GM19099 (cell line): Measurements from ENCODE around the gene ZMYND10.

ENCODE experiments used
- POLR2A ChIP-seq: IDR thresholded peaks from 3 replicates; pipeline ENCODE4 v1.6.1; 2011; ENCODE audit warnings: low read depth; ENCODE audit not compliant: insufficient read length; ENCODE audit errors: extremely low read depth

Gene ZMYND10

DNA sequence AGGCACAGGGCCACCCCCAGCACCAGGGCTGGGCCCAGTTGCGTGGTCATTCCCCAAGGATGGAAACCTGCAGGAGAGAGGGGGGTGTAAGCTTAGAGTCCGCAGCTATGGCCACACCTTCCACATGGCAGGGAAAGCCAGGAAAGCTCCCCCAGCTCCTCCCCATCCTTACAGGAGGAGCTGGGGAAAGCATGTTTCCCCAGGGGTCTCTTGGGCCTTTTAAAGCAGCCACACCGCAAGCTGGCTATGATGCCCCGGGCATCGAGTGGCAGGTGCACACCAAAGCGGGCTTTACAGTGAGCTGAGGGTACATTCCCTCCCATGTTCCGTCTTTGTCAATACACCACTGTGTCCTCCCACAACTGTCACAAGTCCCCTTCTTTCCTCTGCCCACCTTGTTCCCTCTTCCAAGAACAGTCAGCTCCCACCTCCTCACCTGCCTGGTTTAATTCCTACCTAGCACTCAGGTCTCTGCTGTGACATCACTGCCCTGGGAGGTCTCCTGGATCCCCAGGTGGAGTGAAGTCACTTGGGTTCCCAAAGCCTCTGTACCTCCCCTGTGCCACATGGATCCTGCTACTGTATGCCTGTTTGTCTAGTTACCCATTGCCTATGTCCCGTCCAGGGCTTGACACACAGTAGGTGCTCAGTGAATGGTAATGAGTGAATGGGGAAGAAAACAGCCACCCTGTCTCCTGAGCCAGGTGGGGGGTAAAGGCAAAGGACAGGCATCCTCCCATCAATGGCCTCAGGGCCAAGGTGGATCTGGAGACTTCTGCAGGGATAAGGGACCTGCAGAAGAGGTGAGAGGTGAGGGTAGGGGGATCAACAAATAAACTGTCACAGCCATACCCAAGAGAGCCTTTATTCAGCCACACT, 49.7 kb downstream of the ZMYND10 start:
- no peak for TF ChIP-seq POLR2A

DNA sequence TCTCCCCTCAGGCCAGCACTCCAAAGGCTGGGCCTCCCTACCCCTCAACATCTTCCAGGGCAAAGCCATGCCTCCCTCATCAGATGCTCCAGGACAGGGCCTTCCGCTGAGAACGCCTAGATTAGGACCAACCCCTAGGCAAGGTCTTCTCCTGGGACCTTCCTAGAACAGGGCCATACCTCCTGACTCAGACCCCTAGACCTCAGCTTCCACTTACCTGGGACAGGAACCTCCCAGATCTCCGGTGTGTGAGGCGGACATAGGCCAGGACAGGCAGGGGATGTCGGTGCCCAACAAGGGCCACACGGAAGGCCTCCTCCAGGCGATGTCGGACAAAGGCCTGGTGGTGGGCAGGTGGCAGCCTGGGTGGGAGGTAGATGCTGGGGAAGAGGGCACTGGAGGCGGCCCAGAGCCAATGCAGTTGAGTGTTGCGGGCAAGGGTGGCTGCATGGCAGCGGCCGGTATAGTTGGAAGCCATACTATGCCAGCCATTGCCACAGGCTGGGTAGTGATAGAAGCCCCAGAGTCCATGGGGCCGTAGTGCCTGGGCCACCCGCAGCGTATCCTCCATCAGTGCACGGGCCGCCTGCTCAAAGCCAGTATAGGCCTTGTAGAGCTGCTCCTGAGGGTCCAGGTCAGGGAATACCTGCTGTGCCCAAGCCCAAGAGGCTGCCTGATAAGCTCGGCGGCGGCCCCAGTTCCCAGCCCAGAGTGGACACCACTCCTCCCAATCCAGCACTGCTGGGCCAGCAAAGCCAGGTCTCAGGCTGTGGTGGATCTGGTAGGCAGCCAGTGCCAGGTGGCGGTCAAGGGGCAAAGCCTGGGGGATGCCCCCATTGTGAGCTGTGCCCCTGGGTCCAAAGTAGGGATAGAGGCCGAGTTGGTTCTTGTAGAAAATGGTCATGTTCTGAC, 50.8 kb downstream of the ZMYND10 start:
- no peak for TF ChIP-seq POLR2A

DNA sequence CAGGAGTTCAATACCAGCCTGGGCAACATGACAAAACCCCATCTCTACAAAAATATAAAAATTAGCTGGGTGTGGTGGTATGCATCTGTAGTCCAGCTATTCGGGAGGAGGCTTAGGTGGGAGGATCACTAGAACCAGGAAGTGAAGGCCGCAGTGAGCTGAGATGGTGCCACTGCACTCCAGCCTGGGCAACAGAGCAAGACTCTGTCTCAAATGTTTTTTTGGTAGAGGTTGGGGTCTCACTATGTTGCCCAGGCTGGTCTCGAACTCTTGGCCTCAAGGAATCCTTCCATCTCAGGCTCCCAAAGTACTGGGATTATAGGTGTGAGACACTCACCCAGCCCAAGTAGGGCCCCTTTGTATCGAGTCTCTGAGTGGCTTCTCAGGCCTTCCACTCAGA, 51.4 kb downstream of the ZMYND10 start:
- TF ChIP-seq POLR2A = no peak

DNA sequence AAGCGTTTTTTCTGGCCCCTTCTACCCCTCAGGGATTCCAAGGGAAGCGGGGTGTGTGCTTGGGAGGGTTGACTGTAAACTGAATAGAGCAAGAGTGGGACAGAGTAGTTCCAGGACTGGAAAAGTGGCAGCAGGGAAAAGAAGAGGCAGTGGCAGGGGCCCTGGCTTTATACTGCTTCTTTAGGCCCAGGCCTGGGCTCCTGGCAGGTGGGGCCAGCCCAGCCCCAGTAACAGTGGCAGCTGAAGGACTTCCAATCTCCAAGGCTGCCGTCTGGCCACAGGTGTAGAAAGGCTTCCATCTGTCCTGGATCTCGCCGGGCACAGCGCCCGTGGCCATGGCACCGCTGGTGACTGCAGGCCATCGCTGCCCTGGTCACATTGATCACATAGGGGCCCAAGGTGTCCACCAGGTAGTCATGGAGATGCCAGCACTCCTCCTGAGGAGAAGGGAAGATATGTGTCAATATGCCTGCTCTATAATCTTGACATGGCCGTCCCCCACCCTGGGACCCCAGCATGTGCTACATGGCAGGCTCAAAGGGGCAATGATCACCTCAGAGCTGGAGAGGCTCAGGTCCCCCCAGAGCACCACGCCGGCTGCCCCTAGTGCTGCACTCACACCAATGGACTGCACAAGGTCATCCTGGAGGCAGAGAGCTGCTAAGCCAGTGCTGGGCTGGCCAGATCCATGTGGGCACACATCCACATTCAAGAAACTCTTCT, 52.3 kb downstream of the ZMYND10 start:
- TF ChIP-seq POLR2A = no peak

DNA sequence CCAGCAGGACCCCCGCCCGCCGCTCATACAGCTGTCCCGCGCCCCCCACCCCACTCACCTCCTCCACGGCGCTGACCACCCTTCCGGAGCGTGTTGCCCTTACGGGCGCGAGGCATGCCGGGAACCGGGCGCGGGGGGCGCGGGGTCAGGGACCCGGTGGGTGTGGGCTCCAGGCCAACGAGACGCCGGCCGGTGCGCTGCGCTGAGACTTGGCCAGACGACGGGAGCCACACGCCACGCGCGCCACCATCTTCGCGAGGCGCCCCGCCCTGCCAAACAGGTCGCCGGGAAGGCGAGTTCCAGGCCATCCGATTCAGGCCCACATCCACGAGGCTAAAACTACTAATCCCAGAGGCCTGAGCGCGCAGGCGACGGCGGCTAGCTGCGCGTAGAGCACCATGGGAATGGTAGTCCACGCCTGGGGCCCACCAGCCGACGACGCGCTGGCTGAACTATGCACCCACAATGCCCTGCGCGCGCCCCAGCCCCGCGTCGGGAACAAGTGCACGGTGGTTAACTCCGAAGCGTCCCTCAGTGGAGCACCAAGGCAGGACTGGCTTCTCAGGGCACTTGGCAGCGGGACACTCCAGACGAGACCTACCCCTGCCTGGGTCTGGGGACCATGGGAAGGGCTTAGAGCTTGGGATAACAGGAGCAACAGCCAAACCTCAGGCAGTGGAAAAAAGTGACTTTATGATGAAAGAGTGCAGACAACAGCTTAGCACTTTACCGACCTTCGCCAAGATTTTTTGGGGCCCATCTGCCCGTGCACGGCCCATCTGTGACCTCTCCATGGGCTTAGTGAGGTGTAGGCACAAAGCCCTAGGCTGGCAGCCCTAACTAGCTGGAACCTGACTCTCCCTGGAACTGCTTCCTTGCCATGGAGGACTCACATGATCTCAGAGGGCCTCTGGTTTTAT, 53.1 kb downstream of the ZMYND10 start, which contains the start of gene IFRD2:
Gene IFRD2 (minus strand): TSS at position 271 of the 920 bp plus-strand sequence. CDS start 155 bp downstream, at position 116.
- TF ChIP-seq POLR2A = peak; percentile 82
